H9 (cell line): Measurements from ENCODE around the gene TNFRSF19. TPM values are rescaled to one million over a fixed set of nuclear protein-coding genes. Genes with fewer than 3 reads are reported as not detected.

Experiments used
- DNase-seq: peaks from one replicate; pipeline ENCODE4 v3.0.0-alpha.2; 2017
- H2AFZ ChIP-seq: one replicate; pipeline ENCODE4 v1.6.1; 2013; ENCODE audit warnings: mild to moderate bottlenecking, low read length, control low read depth, moderate library complexity
- H2AK5ac ChIP-seq: 2 replicates; pipeline ENCODE4 v1.6.1; 2013; ENCODE audit warnings: low read length, control low read depth, mixed read lengths; ENCODE audit not compliant: insufficient read length
- H2BK120ac ChIP-seq: one replicate; pipeline ENCODE4 v1.6.1; 2013; ENCODE audit warnings: low read depth, mild to moderate bottlenecking, low read length, control low read depth, inconsistent platforms; ENCODE audit not compliant: poor library complexity, severe bottlenecking
- H2BK12ac ChIP-seq: 2 replicates; pipeline ENCODE4 v1.6.1; 2013; ENCODE audit warnings: low read length, control low read depth, mixed read lengths, low read depth; ENCODE audit not compliant: insufficient read length
- H2BK15ac ChIP-seq: 2 replicates; pipeline ENCODE4 v1.6.1; 2013; ENCODE audit warnings: low read depth, low read length, control low read depth
- H2BK20ac ChIP-seq: one replicate; pipeline ENCODE4 v1.6.1; 2013; ENCODE audit warnings: low read depth, mild to moderate bottlenecking, low read length, control low read depth, inconsistent platforms; ENCODE audit not compliant: poor library complexity, severe bottlenecking
- H2BK5ac ChIP-seq: 2 replicates; pipeline ENCODE4 v1.6.1; 2013; ENCODE audit warnings: low read length, control low read depth, mixed read lengths; ENCODE audit not compliant: insufficient read length
- H3K14ac ChIP-seq: 2 replicates; pipeline ENCODE4 v1.6.1; 2013; ENCODE audit warnings: low read length, control low read depth; ENCODE audit not compliant: insufficient read depth
- H3K18ac ChIP-seq: 2 replicates; pipeline ENCODE4 v1.6.1; 2013; ENCODE audit warnings: low read depth, mild to moderate bottlenecking, mixed read lengths, low read length, control low read depth; ENCODE audit not compliant: insufficient read length
- H3K23ac ChIP-seq: 2 replicates; pipeline ENCODE4 v1.6.1; 2013; ENCODE audit warnings: low read length, control low read depth, mixed read lengths, low read depth; ENCODE audit not compliant: insufficient read length
- H3K23me2 ChIP-seq: 2 replicates; pipeline ENCODE4 v1.6.1; 2013; ENCODE audit warnings: low read depth, mild to moderate bottlenecking, mixed read lengths, low read length, control low read depth; ENCODE audit not compliant: insufficient read length, poor library complexity, severe bottlenecking
- H3K27ac ChIP-seq: 2 replicates; pipeline ENCODE4 v1.5.1; 2013; ENCODE audit warnings: low read length, control low read depth, mixed read lengths, low read depth; ENCODE audit not compliant: insufficient read length
- H3K27me3 ChIP-seq: 2 replicates; pipeline ENCODE4 v1.6.1; 2013; ENCODE audit warnings: low read length, control low read depth, inconsistent platforms; ENCODE audit not compliant: insufficient read depth
- H3K4ac ChIP-seq: 2 replicates; pipeline ENCODE4 v1.6.1; 2013; ENCODE audit warnings: low read depth, mild to moderate bottlenecking, control low read depth, inconsistent platforms, low read length, moderate library complexity
- H3K4me1 ChIP-seq: 2 replicates; pipeline ENCODE4 v1.6.1; 2013; ENCODE audit warnings: low read length, control low read depth, inconsistent platforms; ENCODE audit not compliant: insufficient read depth
- H3K4me2 ChIP-seq: 2 replicates; pipeline ENCODE4 v1.6.1; 2013; ENCODE audit warnings: low read length, control low read depth, mixed read lengths; ENCODE audit not compliant: insufficient read length, insufficient read depth
- H3K56ac ChIP-seq: 2 replicates; pipeline ENCODE4 v1.6.1; 2013; ENCODE audit warnings: low read depth, mild to moderate bottlenecking, mixed read lengths, low read length, control low read depth; ENCODE audit not compliant: insufficient read length
- H3K79me1 ChIP-seq: 2 replicates; pipeline ENCODE4 v1.6.1; 2013; ENCODE audit warnings: low read depth, mild to moderate bottlenecking, moderate library complexity, low read length, control low read depth, inconsistent platforms; ENCODE audit not compliant: insufficient read depth, poor library complexity, severe bottlenecking
- H3K79me2 ChIP-seq: 2 replicates; pipeline ENCODE4 v1.6.1; 2013; ENCODE audit warnings: low read length, control low read depth, inconsistent platforms; ENCODE audit not compliant: insufficient read depth
- H3K9ac ChIP-seq: 2 replicates; pipeline ENCODE4 v1.6.1; 2013; ENCODE audit warnings: low read length, control low read depth, mixed read lengths; ENCODE audit not compliant: insufficient read length; ENCODE audit errors: extremely low read depth
- H3K9me3 ChIP-seq: one replicate; pipeline ENCODE4 v1.6.1; 2013; ENCODE audit warnings: low read depth, low read length, inconsistent platforms; ENCODE audit not compliant: control insufficient read depth
- H3T11ph ChIP-seq: one replicate; pipeline ENCODE4 v1.6.1; 2013; ENCODE audit warnings: mild to moderate bottlenecking, low read length, control low read depth, inconsistent platforms
- H4K20me1 ChIP-seq: one replicate; pipeline ENCODE4 v1.6.1; 2013; ENCODE audit not compliant: control insufficient read depth, insufficient read length, insufficient read depth
- H4K5ac ChIP-seq: 2 replicates; pipeline ENCODE4 v1.6.1; 2013; ENCODE audit warnings: low read depth, mild to moderate bottlenecking, mixed read lengths, low read length, control low read depth; ENCODE audit not compliant: insufficient read length
- H4K8ac ChIP-seq: replicated peaks from 2 replicates; pipeline ENCODE4 v1.6.1; 2013; ENCODE audit warnings: low read length, control low read depth, mixed read lengths, low read depth; ENCODE audit not compliant: insufficient read length
- H4K91ac ChIP-seq: 2 replicates; pipeline ENCODE4 v1.6.1; 2013; ENCODE audit warnings: low read depth, mild to moderate bottlenecking, moderate library complexity, mixed read lengths, low read length, control low read depth; ENCODE audit not compliant: insufficient read length
- H3K27ac Mint-ChIP-seq, 3 experiments: 2 replicates in 2 of 3; 3 replicates in 1 of 3; pipeline ENCODE4 v1.8.0; 2020 to 2021; ENCODE audit warnings: mixed read lengths in 3 of 3, mild to moderate bottlenecking in 1 of 3, moderate library complexity in 1 of 3
- H3K27me3 Mint-ChIP-seq: 2 replicates; pipeline ENCODE4 v1.8.0; 2021; ENCODE audit warnings: low read depth, mild to moderate bottlenecking, moderate library complexity, mixed read lengths
- H3K36me3 Mint-ChIP-seq, 3 experiments: 2 replicates in 2 of 3; 3 replicates in 1 of 3; pipeline ENCODE4 v1.8.0; 2020 to 2021; ENCODE audit warnings: low read depth in 3 of 3, mixed read lengths in 3 of 3; ENCODE audit not compliant: insufficient read depth in 1 of 3
- H3K4me1 Mint-ChIP-seq, 2 experiments: 2 replicates each; pipeline ENCODE4 v1.8.0; 2020; ENCODE audit warnings: mixed read lengths in 2 of 2
- H3K4me3 Mint-ChIP-seq, 2 experiments: 2 replicates in 1 of 2; 3 replicates in 1 of 2; pipeline ENCODE4 v1.8.0; 2020 to 2021; ENCODE audit warnings: mild to moderate bottlenecking in 2 of 2, mixed read lengths in 2 of 2, moderate library complexity in 1 of 2
- H3K9me3 Mint-ChIP-seq, 2 experiments: 2 replicates in 1 of 2; 3 replicates in 1 of 2; pipeline ENCODE4 v1.8.0; 2020; ENCODE audit warnings: mild to moderate bottlenecking in 2 of 2, mixed read lengths in 2 of 2, moderate library complexity in 1 of 2
- CTCF ChIP-seq: fragments of 200-600 bp; sonication (generic); conservative IDR thresholded peaks from 3 replicates; pipeline ENCODE4 v1.8.0; 2021; ENCODE audit warnings: antibody characterized with exemption, mild to moderate bottlenecking
- WGBS: extraction: QIAGEN DNeasy Blood & Tissue Kit; methylation state at CpG from one replicate; pipeline ENCODE4 v1.1.7; 2013; ENCODE audit warnings: missing lambda C conversion rate, low lambda C conversion rate, mixed read lengths; ENCODE audit not compliant: insufficient read length; ENCODE audit errors: extremely low coverage; 5-methylcytosine and 5-hydroxymethylcytosine counted together
- total RNA-seq: library from RNA; stranded (reverse); gene quantifications from 2 replicates; pipeline ENCODE4 v1.2.1, GENCODE V29; 2021

TNFRSF19 gene
- total RNA-seq, 1 experiment from 2014 or later: 2.7 TPM

DNA sequence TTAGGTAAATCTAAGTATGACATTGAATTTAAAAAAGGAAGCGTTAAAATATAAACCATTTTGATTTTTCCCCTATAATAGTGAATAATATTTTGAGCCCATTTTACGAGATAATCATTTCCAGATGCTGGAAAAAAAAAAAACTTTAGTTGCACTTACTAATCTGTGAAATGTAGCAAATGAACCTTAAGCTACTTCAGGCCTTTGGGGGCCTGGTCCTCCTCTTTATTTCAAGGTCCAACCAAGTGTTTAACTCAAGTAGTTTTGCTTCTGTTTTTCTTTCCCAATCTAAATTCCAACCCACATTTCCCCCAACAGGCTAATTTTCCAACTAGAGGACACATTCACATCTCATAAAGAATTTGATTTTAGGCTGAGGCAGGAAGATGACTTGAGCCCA lies 101.2 kb downstream of the TNFRSF19 start:
- Histone ChIP-seq H3K79me2 (no peaks in the 10 kb centered on the region), H2AFZ (no peak overlapping the region)

More for the DNA sequence above, 101.2 kb downstream of the TNFRSF19 start:
- no peak overlapping the region for H3K4ac ChIP-seq
- Mint-ChIP-seq H3K4me1 (peaks cover 12 to 18% of the 10 kb centered on the region in 2 experiments), H3K27ac (no peak overlapping the region), H3K27me3 (no peaks in the 10 kb centered on the region; the same call in 1 of the 2 replicates), H3K9me3 (no peaks in the 10 kb centered on the region), H3K36me3 (no peaks in the 10 kb centered on the region), H3K4me3 (no peak overlapping the region)
- no peak overlapping the region for H2BK12ac ChIP-seq
- no peaks in the 10 kb centered on the region for H3K27me3 ChIP-seq
- H2BK20ac ChIP-seq: no peak overlapping the region
- no peak overlapping the region for H2BK15ac ChIP-seq
- no peaks in the 10 kb centered on the region for H3K9me3 ChIP-seq
- H2BK120ac ChIP-seq: no peak overlapping the region
- H4K8ac ChIP-seq: no peak overlapping the region
- no peaks in the 10 kb centered on the region for H3K23me2 ChIP-seq
- no peak overlapping the region for H2BK5ac ChIP-seq
- no peak overlapping the region for H3K4me2 ChIP-seq
- H3K4me1 ChIP-seq: peaks cover 2% of the 10 kb centered on the region; the same call in 1 of the 2 replicates
- H4K5ac ChIP-seq: no peak overlapping the region
- no peaks in the 10 kb centered on the region for H4K20me1 ChIP-seq
- H3K56ac ChIP-seq: no peak overlapping the region
- DNase-seq: no peak
- no peak overlapping the region for H3K14ac ChIP-seq
- no peak overlapping the region for H4K91ac ChIP-seq
- H3T11ph ChIP-seq: no peak overlapping the region
- no peak overlapping the region for H2AK5ac ChIP-seq
- no peaks in the 10 kb centered on the region for H3K79me1 ChIP-seq
- no peak overlapping the region for H3K18ac ChIP-seq
- TF ChIP-seq CTCF: no peak
- H3K27ac ChIP-seq: no peak overlapping the region
- H3K9ac ChIP-seq: no peak overlapping the region
- H3K23ac ChIP-seq: no peak overlapping the region
- WGBS: no CpG with 5 or more reads among the region's 2 CpGs
